ENCODE measurements around the gene TLR8.
A peak's percentile ranks its signal among the peaks of the same experiment; 100 is the strongest.

TLR8 gene
- 27.3 to 195 (median 53.1) reads per million in 17 experiments for total RNA-seq

- peak; percentile 40 to 75 (median 62) for DNase-seq
Observed at GRCh38 chrX:12906046-12906761, at the start of gene TLR8. Gene TLR8, plus strand, starts transcription at chrX:12906620. Its CDS starts 87 bp downstream, at chrX:12906707.

- peak in 3 of 4 experiments; percentile 50 to 73 (median 69) for DNase-seq
Observed at GRCh38 chrX:12865359-12865758, 41.1 kb upstream of the TLR8 start.

- DNase-seq, result peak in 3 of 4 experiments; percentile 23 to 38 (median 28)
Observed at GRCh38 chrX:12866451-12867377, 39.7 kb upstream of the TLR8 start, which contains the start of gene TLR7. Gene TLR7, plus strand, starts transcription at chrX:12867072. Its CDS starts 507 bp downstream, at chrX:12867579.

- peak in 3 of 4 experiments; percentile 5 to 34 (median 21) for DNase-seq
Observed at GRCh38 chrX:12867685-12868084, 38.7 kb upstream of the TLR8 start.

- no peak for DNase-seq
Observed at GRCh38 chrX:12868747-12869146, 37.7 kb upstream of the TLR8 start.

GRCh38 chrX:12871257-12871656, 35.2 kb upstream of the TLR8 start:
- peak in 3 of 4 experiments; percentile 2 to 34 (median 21) for DNase-seq

- DNase-seq, result no peak
Observed at GRCh38 chrX:12872741-12873140, 33.7 kb upstream of the TLR8 start.

GRCh38 chrX:12874581-12874980, 31.8 kb upstream of the TLR8 start:
- DNase-seq, result peak in 3 of 4 experiments; percentile 5 to 64 (median 59)

GRCh38 chrX:12877386-12877785, 29.0 kb upstream of the TLR8 start:
- peak in 1 of 4 experiments; percentile 21 for DNase-seq

- DNase-seq, result no peak
Observed at GRCh38 chrX:12878536-12878935, 27.9 kb upstream of the TLR8 start.

GRCh38 chrX:12881914-12882313, 24.5 kb upstream of the TLR8 start:
- DNase-seq, result no peak

GRCh38 chrX:12885508-12885907, 20.9 kb upstream of the TLR8 start:
- no peak for DNase-seq

GRCh38 chrX:12886545-12886944, 19.9 kb upstream of the TLR8 start:
- no peak for DNase-seq

- DNase-seq, result no peak
Observed at GRCh38 chrX:12887141-12887540, 19.3 kb upstream of the TLR8 start.

GRCh38 chrX:12887767-12888166, 18.7 kb upstream of the TLR8 start:
- DNase-seq, result no peak

- DNase-seq, result peak in 3 of 4 experiments; percentile 21 to 56 (median 43)
Observed at GRCh38 chrX:12890467-12890866, 16.0 kb upstream of the TLR8 start.

GRCh38 chrX:12891171-12891570, 15.2 kb upstream of the TLR8 start:
- DNase-seq, result peak in 3 of 4 experiments; percentile 23 to 38 (median 33)

- no peak for DNase-seq
Observed at GRCh38 chrX:12891915-12892506, 14.4 kb upstream of the TLR8 start.

GRCh38 chrX:12892716-12893115, 13.7 kb upstream of the TLR8 start:
- peak in 3 of 4 experiments; percentile 16 to 45 (median 39) for DNase-seq

- DNase-seq, result peak; percentile 55 to 74 (median 65)
Observed at GRCh38 chrX:12894074-12895030, 12.1 kb upstream of the TLR8 start.

GRCh38 chrX:12895866-12896265, 10.6 kb upstream of the TLR8 start:
- DNase-seq, result peak in 2 of 4 experiments; percentile 16 to 27

Measured in suppressor macrophage (primary cell).